ENCODE results near the gene IMMP2L.

Gene IMMP2L

DNA sequence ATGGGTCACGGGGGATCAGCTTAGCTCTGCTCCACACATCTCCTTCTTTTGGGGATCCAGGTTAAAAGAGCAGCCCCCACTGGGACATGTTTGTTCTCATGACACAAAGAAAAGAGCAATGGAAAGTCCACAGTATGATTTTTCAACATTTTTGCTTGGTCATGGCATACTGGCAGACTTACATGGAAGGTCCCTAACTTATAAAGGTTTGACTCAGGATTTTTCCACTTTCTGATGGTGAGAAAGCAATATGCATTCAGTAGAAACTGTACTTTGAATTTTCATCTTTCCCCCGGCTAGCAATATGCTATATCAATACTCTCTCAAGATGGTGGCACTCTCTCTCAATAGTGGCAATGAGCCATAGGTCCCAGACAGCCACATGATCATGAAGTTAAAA lies 699.0 kb downstream of the IMMP2L start:
- Histone ChIP-seq H3K9me3 (no peaks in the 10 kb centered on the region), H3K4me3 (ENCODE audit: low read depth in 1 of 2, low read length in 1 of 2) (no peak overlapping the region), H3K4me1 (ENCODE audit: control insufficient read depth in 1 of 2, insufficient read depth in 1 of 2, low read depth in 1 of 2, low read length in 1 of 2) (no peaks in the 10 kb centered on the region), H3K27ac (no peak overlapping the region), H3K36me3 (no peaks in the 10 kb centered on the region), H3K27me3 (no peaks in the 10 kb centered on the region)
- TF ChIP-seq, protein P1, sequence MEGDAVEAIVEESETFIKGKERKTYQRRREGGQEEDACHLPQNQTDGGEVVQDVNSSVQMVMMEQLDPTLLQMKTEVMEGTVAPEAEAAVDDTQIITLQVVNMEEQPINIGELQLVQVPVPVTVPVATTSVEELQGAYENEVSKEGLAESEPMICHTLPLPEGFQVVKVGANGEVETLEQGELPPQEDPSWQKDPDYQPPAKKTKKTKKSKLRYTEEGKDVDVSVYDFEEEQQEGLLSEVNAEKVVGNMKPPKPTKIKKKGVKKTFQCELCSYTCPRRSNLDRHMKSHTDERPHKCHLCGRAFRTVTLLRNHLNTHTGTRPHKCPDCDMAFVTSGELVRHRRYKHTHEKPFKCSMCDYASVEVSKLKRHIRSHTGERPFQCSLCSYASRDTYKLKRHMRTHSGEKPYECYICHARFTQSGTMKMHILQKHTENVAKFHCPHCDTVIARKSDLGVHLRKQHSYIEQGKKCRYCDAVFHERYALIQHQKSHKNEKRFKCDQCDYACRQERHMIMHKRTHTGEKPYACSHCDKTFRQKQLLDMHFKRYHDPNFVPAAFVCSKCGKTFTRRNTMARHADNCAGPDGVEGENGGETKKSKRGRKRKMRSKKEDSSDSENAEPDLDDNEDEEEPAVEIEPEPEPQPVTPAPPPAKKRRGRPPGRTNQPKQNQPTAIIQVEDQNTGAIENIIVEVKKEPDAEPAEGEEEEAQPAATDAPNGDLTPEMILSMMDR (IDR thresholded peaks at IDR 0.05) = no peak

DNA sequence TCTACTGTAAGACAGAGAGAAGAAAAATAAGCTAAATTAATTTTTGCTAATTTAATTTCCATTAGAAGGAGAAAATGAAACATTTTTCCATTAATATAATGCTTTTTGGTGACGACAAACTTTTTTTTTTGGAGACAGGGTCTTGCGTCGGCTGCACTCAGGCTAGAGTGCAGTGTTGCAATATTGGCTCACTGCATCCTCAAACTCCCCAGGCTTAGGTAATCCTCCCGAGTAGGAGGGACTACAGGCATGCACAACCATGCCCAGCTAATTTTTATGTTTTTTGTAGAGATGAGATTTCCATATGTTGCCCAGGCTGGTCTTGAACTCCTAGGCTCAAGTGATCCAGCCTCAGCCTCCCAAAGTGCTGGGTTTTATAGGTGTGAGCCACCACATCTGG lies 701.1 kb downstream of the IMMP2L start:
- no peak overlapping the region for H3K27ac ChIP-seq
- TF ChIP-seq, protein P1 (IDR thresholded peaks at IDR 0.05) = no peak

DNA sequence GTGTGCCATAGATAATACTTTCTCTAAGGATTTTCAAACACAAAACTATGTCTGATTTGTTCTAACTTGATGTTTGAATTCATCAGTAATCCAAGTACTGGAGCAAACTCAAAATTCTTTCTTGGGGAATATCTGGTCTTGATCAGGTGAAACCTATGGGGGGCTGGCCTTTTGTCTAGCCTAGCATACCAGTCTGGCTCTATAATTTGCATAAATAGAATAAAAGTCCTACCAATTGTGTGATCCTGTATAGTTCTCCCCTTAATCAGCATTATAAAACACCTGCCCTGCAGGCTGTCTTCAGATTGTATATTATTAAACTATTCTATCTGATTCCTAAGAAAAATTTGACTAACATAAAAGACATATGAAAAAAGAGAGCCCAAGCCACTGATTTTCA lies 705.2 kb downstream of the IMMP2L start:
- TF ChIP-seq, protein P1 (IDR thresholded peaks at IDR 0.05) = no peak

More for the DNA sequence above, 701.1 kb downstream of the IMMP2L start:
- H3K27me3 ChIP-seq = no peaks in the 10 kb centered on the region
- no peaks in the 10 kb centered on the region for H3K36me3 ChIP-seq
- H3K9me3 ChIP-seq = no peaks in the 10 kb centered on the region
- no peaks in the 10 kb centered on the region for H3K4me1 ChIP-seq (ENCODE audit: control insufficient read depth in 1 of 2, insufficient read depth in 1 of 2, low read depth in 1 of 2, low read length in 1 of 2)
- H3K4me3 ChIP-seq (ENCODE audit: low read depth in 1 of 2, low read length in 1 of 2) = no peak overlapping the region

DNA sequence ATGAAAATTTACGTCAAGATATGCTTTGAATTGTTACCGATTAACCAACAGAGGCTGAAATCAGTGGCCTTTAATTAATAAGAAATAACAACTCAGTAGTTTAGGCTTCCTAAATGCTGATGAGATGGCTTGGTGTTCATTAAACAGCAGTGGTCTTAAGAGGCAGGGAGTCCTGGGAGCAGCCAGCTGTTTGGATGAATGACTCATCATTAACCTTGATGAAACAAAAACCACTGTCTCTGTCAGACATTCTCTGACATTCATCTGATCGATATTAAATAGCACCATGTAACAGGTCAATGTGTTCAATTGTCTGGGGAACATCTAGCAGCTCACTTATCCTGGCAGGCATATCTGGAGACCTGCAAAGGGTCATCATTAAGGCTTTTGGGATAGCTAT lies 705.6 kb downstream of the IMMP2L start:
- Histone ChIP-seq H3K4me3 (ENCODE audit: low read depth in 1 of 2, low read length in 1 of 2) (no peak overlapping the region), H3K27me3 (no peaks in the 10 kb centered on the region), H3K27ac (no peak overlapping the region), H3K36me3 (no peaks in the 10 kb centered on the region), H3K9me3 (no peaks in the 10 kb centered on the region), H3K4me1 (ENCODE audit: control insufficient read depth in 1 of 2, insufficient read depth in 1 of 2, low read depth in 1 of 2, low read length in 1 of 2) (no peaks in the 10 kb centered on the region)
- TF ChIP-seq, protein P1 (IDR thresholded peaks at IDR 0.05) = no peak

More for the DNA sequence above, 705.2 kb downstream of the IMMP2L start:
- H3K4me3 ChIP-seq (ENCODE audit: low read depth in 1 of 2, low read length in 1 of 2) = no peak overlapping the region
- no peaks in the 10 kb centered on the region for H3K9me3 ChIP-seq
- no peaks in the 10 kb centered on the region for H3K4me1 ChIP-seq (ENCODE audit: control insufficient read depth in 1 of 2, insufficient read depth in 1 of 2, low read depth in 1 of 2, low read length in 1 of 2)
- no peak overlapping the region for H3K27ac ChIP-seq
- H3K27me3 ChIP-seq = no peaks in the 10 kb centered on the region
- no peaks in the 10 kb centered on the region for H3K36me3 ChIP-seq

DNA sequence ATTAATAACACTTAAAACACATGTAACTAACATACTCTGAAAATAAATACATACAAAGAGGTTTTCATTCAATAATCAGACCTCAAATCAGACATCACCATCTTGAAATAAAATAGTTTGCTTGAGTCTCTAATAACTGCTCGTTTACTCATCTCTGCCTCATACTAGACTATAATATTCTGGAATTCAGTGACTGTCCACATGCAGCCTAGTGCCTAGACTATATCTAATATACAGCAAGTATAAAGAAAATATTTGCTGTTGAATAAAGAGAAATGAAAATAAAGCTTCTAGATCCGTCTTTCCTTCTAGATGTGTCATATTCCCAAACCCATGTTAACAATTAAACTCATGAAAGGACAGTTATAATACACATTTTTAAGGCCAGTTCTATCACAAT lies 707.6 kb downstream of the IMMP2L start:
- TF ChIP-seq, protein P1 (IDR thresholded peaks at IDR 0.05) = no peak

DNA sequence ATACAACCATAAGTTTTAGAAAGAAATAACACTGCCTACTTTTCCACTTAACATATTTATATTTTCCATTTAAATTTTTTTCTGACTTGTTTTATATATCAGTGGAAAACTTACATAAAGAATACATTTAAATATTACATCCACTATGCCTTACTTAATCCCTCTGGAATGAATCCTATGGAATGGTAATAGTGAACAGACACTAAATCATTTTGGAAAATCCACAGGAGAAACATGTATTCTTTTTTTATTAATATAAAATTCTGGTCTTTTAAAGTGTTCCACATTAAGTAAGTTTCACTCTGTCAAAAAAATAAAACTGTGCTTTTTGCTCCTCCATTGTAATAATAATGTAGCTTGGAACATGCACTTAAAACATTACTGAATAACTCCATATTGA lies 708.1 kb downstream of the IMMP2L start:
- H3K9me3 ChIP-seq = no peaks in the 10 kb centered on the region
- H3K4me1 ChIP-seq (ENCODE audit: control insufficient read depth in 1 of 2, insufficient read depth in 1 of 2, low read depth in 1 of 2, low read length in 1 of 2) = no peaks in the 10 kb centered on the region
- no peaks in the 10 kb centered on the region for H3K27me3 ChIP-seq
- H3K27ac ChIP-seq = no peak overlapping the region
- H3K36me3 ChIP-seq = no peaks in the 10 kb centered on the region
- TF ChIP-seq, protein P1 (IDR thresholded peaks at IDR 0.05) = no peak
- H3K4me3 ChIP-seq (ENCODE audit: low read depth in 1 of 2, low read length in 1 of 2) = no peak overlapping the region

More for the DNA sequence above, 707.6 kb downstream of the IMMP2L start:
- Histone ChIP-seq H3K36me3 (no peaks in the 10 kb centered on the region), H3K27ac (no peak overlapping the region), H3K9me3 (no peaks in the 10 kb centered on the region), H3K4me1 (ENCODE audit: control insufficient read depth in 1 of 2, insufficient read depth in 1 of 2, low read depth in 1 of 2, low read length in 1 of 2) (no peaks in the 10 kb centered on the region), H3K4me3 (ENCODE audit: low read depth in 1 of 2, low read length in 1 of 2) (no peak overlapping the region), H3K27me3 (no peaks in the 10 kb centered on the region)
